IPS DF 6.9 (cell line): ENCODE results near the gene TMEM86B.

Experiments used
- DNase-seq: peaks from one replicate; pipeline ENCODE4 v3.0.0-alpha.2; 2013; ENCODE audit warnings: low read depth, low spot score
- H3K27ac ChIP-seq: one replicate; pipeline ENCODE4 v1.5.1; 2013; ENCODE audit warnings: low read length, control low read depth
- H3K27me3 ChIP-seq: 2 replicates; pipeline ENCODE4 v1.6.1; 2013; ENCODE audit warnings: mild to moderate bottlenecking, low read length; ENCODE audit not compliant: control insufficient read depth, insufficient read depth
- H3K36me3 ChIP-seq: 2 replicates; pipeline ENCODE4 v1.6.1; 2013; ENCODE audit warnings: low read length; ENCODE audit not compliant: control insufficient read depth, insufficient read depth
- H3K4me1 ChIP-seq: 2 replicates; pipeline ENCODE4 v1.6.1; 2013; ENCODE audit warnings: low read length; ENCODE audit not compliant: control insufficient read depth, insufficient read depth
- H3K4me3 ChIP-seq: 2 replicates; pipeline ENCODE4 v1.5.1; 2013; ENCODE audit warnings: mild to moderate bottlenecking, low read length
- H3K9me3 ChIP-seq: 2 replicates; pipeline ENCODE4 v1.6.1; 2013; ENCODE audit warnings: low read length, inconsistent platforms; ENCODE audit not compliant: control insufficient read depth, insufficient read depth
- WGBS: extraction: QIAGEN DNeasy Blood & Tissue Kit; methylation state at CpG from one replicate; pipeline ENCODE4 v1.1.7; 2013; ENCODE audit warnings: mixed read lengths, missing lambda C conversion rate; ENCODE audit not compliant: insufficient read length, insufficient coverage; 5-methylcytosine and 5-hydroxymethylcytosine counted together

Gene TMEM86B

GRCh38 chr19:55241143-55241934 lies 12.8 kb upstream of the TMEM86B start:
- H3K9me3 ChIP-seq: no peaks in the 10 kb centered on the region
- no peaks in the 10 kb centered on the region for H3K4me1 ChIP-seq
- H3K4me3 ChIP-seq: no peak overlapping the region
- H3K27me3 ChIP-seq: no peaks in the 10 kb centered on the region
- no peak for DNase-seq
- WGBS: no CpG with 5 or more reads among the region's 37 CpGs
- peaks cover 56% of the 10 kb centered on the region for H3K36me3 ChIP-seq
- no peak overlapping the region for H3K27ac ChIP-seq

DNA sequence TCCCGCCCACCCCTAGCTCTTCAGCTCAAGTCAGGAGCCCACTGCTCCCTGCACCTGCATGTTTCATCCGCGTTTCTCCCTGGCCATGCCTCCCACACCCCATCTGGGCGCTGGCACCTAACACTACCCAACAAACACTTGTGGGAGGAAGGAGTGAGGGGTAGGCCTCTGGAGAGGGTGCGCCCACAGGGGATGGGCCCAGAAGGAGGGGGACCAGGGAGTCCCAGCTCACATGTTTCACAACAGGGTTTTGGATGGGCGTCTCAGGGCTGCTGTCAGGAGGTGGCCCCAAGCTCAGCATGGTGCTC lies 12.1 kb upstream of the TMEM86B start:
- no peak for DNase-seq
- H3K9me3 ChIP-seq: no peaks in the 10 kb centered on the region
- no peaks in the 10 kb centered on the region for H3K27me3 ChIP-seq
- H3K4me1 ChIP-seq: no peaks in the 10 kb centered on the region
- H3K36me3 ChIP-seq: peaks cover 57% of the 10 kb centered on the region
- no peak overlapping the region for H3K4me3 ChIP-seq
- H3K27ac ChIP-seq: no peak overlapping the region
- no CpG with 5 or more reads among the region's 6 CpGs for WGBS

DNA sequence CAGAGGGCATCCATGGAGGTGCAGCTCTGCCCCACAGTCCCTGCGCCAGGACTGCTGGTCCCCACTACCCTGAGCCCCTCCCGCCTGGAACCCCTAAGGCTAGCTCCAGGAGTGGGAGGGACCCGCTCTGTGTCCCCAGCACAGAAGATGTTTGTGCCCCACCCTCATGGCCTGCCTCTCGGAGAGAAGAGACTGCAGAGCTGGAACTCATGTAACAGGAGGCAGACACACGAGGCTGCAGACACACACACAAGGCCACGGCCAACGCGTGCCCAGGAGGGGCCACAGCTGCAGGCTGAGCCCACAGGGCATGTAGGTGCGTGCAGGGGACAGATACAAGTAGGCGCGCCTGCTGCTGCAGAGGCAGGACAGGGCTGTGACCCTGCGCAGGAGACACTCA lies 10.4 kb upstream of the TMEM86B start:
- Histone ChIP-seq H3K27ac (no peak overlapping the region), H3K9me3 (no peaks in the 10 kb centered on the region), H3K27me3 (no peaks in the 10 kb centered on the region), H3K4me3 (no peak overlapping the region), H3K4me1 (no peaks in the 10 kb centered on the region), H3K36me3 (peaks cover 47% of the 10 kb centered on the region)
- no CpG with 5 or more reads among the region's 12 CpGs for whole genome bisulfite sequencing
- no peak for DNase-seq

- no peak overlapping the region for H3K27ac ChIP-seq
- peaks cover 46% of the 10 kb centered on the region for H3K36me3 ChIP-seq
- no peak overlapping the region for H3K4me3 ChIP-seq
- H3K9me3 ChIP-seq: no peaks in the 10 kb centered on the region
- no peak for DNase-seq
- no CpG with 5 or more reads among the region's 8 CpGs for WGBS
- no peaks in the 10 kb centered on the region for H3K27me3 ChIP-seq
- no peaks in the 10 kb centered on the region for H3K4me1 ChIP-seq
These were observed 9.5 kb upstream of the TMEM86B start for GRCh38 chr19:55238030-55238429.

DNA sequence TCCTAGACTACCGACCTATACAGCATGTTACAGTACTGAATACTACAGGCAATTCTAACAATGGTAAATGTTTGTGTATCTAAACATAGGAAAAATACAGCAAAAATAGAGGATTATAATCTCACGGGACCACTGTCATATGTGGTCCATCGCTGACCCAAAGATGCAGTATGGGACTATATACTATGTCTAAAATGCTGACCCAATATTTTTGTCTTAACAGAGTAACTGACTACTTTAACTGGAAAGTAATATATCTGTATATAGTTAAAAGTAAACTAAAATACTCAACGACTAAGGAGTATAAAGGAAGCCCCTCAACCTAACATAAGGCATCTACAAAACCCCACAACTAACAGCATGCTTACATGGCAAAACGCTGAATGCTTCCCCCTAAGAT lies 4.4 kb upstream of the TMEM86B start:
- no peak overlapping the region for H3K4me3 ChIP-seq
- no peak overlapping the region for H3K27ac ChIP-seq
- H3K9me3 ChIP-seq: no peaks in the 10 kb centered on the region
- no peaks in the 10 kb centered on the region for H3K4me1 ChIP-seq
- DNase-seq: no peak
- H3K27me3 ChIP-seq: no peaks in the 10 kb centered on the region
- H3K36me3 ChIP-seq: peaks cover 23% of the 10 kb centered on the region
- WGBS: no CpG with 5 or more reads among the region's 5 CpGs

GRCh38 chr19:55232286-55232602 lies 3.7 kb upstream of the TMEM86B start:
- Histone ChIP-seq H3K27ac (no peak overlapping the region), H3K9me3 (no peaks in the 10 kb centered on the region), H3K4me1 (no peaks in the 10 kb centered on the region), H3K4me3 (no peak overlapping the region), H3K36me3 (peaks cover 22% of the 10 kb centered on the region), H3K27me3 (no peaks in the 10 kb centered on the region)
- DNase-seq: no peak
- no CpG with 5 or more reads among the region's 12 CpGs for WGBS

DNA sequence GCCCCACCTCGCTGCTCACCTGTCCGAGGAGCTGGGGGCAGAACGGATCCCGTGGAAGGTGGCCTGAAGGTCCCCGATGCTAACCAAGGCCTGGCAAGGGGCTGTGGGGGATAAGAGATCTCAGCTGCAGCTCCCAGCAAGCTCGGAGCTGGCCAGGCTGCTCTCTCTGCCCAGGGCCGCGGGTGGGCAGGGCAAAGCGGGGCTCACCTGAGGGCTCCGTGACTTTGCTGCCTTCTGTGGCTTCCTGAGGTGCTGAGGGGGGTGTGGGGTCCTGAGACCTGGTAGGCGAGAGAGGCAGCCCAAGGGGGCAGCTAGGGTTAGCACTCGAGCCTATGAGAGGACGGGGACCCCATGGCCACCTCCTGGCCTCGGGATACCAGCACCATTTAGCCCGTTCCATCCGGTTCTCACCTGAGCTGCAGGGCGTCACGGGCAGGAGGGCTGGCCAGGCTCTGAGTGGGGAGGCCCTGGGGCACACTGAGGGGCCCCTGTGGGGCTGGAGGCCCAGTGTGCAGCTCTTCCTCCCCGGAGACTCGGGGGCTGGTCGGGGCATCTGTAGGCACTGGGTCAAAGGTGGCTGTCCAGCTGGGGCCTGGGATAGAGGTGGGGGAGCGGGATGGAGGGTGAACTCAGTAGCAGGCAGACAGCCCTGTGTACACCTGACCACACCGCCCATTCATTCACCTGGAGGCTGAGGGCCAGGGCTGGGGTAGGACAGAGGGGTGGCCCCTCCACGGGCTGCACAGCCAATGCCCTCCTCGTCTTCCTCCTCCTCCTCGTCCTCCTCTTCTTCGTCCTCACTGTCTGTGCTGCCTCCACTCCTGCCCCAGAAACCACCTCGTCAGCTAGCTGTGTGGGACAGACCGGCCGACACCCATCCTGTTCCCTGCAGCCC lies 3.1 kb upstream of the TMEM86B start:
- no peak overlapping the region for H3K4me3 ChIP-seq
- peaks cover 18% of the 10 kb centered on the region for H3K36me3 ChIP-seq
- H3K9me3 ChIP-seq: no peaks in the 10 kb centered on the region
- no peaks in the 10 kb centered on the region for H3K4me1 ChIP-seq
- no peak for DNase-seq
- no peak overlapping the region for H3K27ac ChIP-seq
- no peaks in the 10 kb centered on the region for H3K27me3 ChIP-seq
- no CpG with 5 or more reads among the region's 30 CpGs for WGBS

- H3K4me3 ChIP-seq: no peak overlapping the region
- H3K27me3 ChIP-seq: no peaks in the 10 kb centered on the region
- no peaks in the 10 kb centered on the region for H3K4me1 ChIP-seq
- WGBS: no CpG with 5 or more reads among the region's 13 CpGs
- no peak overlapping the region for H3K27ac ChIP-seq
- no peak for DNase-seq
- H3K9me3 ChIP-seq: no peaks in the 10 kb centered on the region
- H3K36me3 ChIP-seq: peaks cover 15% of the 10 kb centered on the region
These were observed 2.2 kb upstream of the TMEM86B start for GRCh38 chr19:55230780-55231179.

DNA sequence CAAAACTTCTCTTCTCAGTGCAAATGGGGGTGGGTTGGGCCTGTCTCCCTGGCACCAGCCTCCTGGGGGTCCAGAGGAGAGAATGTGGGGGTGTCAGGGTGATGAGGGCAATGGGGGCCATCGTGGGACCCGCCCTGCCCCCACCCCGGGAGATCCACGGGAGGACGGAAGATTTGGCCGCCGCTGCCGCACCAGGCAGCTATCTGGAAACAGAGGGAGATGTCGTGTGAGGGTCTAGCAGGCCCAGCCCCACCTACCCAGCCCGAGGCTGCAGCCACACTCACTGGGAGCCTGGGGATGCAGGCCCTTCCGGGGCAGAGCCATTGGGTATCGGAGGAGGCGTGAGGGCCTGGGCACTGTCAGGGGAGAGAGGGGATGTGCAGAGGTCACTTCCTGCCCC lies 1.8 kb upstream of the TMEM86B start:
- Histone ChIP-seq H3K27me3 (no peaks in the 10 kb centered on the region), H3K36me3 (peaks cover 15% of the 10 kb centered on the region), H3K4me3 (no peak overlapping the region), H3K4me1 (no peaks in the 10 kb centered on the region), H3K27ac (no peak overlapping the region), H3K9me3 (no peaks in the 10 kb centered on the region)
- no peak for DNase-seq
- WGBS: no CpG with 5 or more reads among the region's 13 CpGs

GRCh38 chr19:55229789-55230182 lies 1.2 kb upstream of the TMEM86B start:
- DNase-seq: no peak
- Histone ChIP-seq H3K4me3 (no peak overlapping the region), H3K4me1 (no peaks in the 10 kb centered on the region), H3K27me3 (no peaks in the 10 kb centered on the region), H3K9me3 (no peaks in the 10 kb centered on the region), H3K27ac (no peak overlapping the region), H3K36me3 (peaks cover 15% of the 10 kb centered on the region)
- no CpG with 5 or more reads among the region's 17 CpGs for WGBS
